ENCODE results near the gene ODAPH. TPM values are rescaled to one million over a fixed set of nuclear protein-coding genes. Genes with fewer than 3 reads are reported as not detected.

Gene ODAPH
- total and polyA plus RNA-seq, 2 of the 4 experiments (the other 2 are of a cell fraction), result not detected

- POLR2A ChIA-PET (ENCODE audit: unreplicated experiment), result no interaction called here
- dilution Hi-C loops (cut with HindIII; ENCODE audit: low sequenced_read_pairs, unreplicated experiment), result no loop called here
- no peak for ATAC-seq (ENCODE audit: low read depth)
These were observed 11.9 kb downstream of the ODAPH start for GRCh38 chr4:75567725-75568124.

More at GRCh38 chr4:75567725-75568124, 11.9 kb downstream of the ODAPH start:
- H2AK9ac ChIP-seq (replicated peaks; ENCODE audit: low read depth, low read length, poor library complexity), result no peak overlapping the region
- no peak overlapping the region for H2BK5ac ChIP-seq (ENCODE audit: low read depth, low read length, poor library complexity, severe bottlenecking)
- intact Hi-C loops (cut with micrococcal nuclease) (no loop called here), in situ Hi-C loops (cut with MboI; ENCODE audit: low sequenced_read_pairs) (no loop called here)
- H2BK20ac ChIP-seq (ENCODE audit: low read depth, low read length), result no peak overlapping the region
- CTCF ChIA-PET, result no interaction called here
- H4K91ac ChIP-seq (ENCODE audit: insufficient read depth, low read depth, low read length), result no peak overlapping the region
- H3K18ac ChIP-seq (ENCODE audit: low read depth, low read length), result no peak overlapping the region
- no TSS peak for BruUV-seq (replicated peaks)
- no peak overlapping the region for H3K56ac ChIP-seq (ENCODE audit: extremely low read depth, insufficient read depth, low read length)
- no peaks in the 10 kb centered on the region for H3K9me3 ChIP-seq (ENCODE audit: control insufficient read depth, insufficient read depth, low read length)
- H3K4me2 ChIP-seq (ENCODE audit: low read depth, low read length), result no peak overlapping the region
- TF ChIP-seq MAFK (IDR thresholded peaks at IDR 0.05; ENCODE audit: low read depth, low read length), result no peak
- H4K20me1 ChIP-seq (ENCODE audit: insufficient read depth, low read length), result no peaks in the 10 kb centered on the region
- H2BK120ac ChIP-seq (ENCODE audit: low read depth, low read length), result no peak overlapping the region
- H3K36me3 ChIP-seq (ENCODE audit: control insufficient read depth, insufficient read depth, low read length), result no peaks in the 10 kb centered on the region
- no peak overlapping the region for H3K4me3 ChIP-seq (ENCODE audit: insufficient read depth, low read depth, low read length)
- no peaks in the 10 kb centered on the region for H3K9me1 ChIP-seq (ENCODE audit: insufficient read depth, low read length)
- no peak overlapping the region for H3K4ac ChIP-seq (ENCODE audit: low read depth, low read length)
- no peak for DNase-seq
- no peak overlapping the region for H3K14ac ChIP-seq (replicated peaks; ENCODE audit: low read depth, low read length)
- no peaks in the 10 kb centered on the region for H3K79me1 ChIP-seq (ENCODE audit: low read depth in 1 of 2, low read length in 2 of 2)
- H3K9ac ChIP-seq (ENCODE audit: low read depth, low read length), result no peak overlapping the region
- H2AFZ ChIP-seq (replicated peaks; ENCODE audit: low read length, poor library complexity), result no peak overlapping the region
- H2BK15ac ChIP-seq (ENCODE audit: low read depth, low read length), result no peak overlapping the region
- no peak overlapping the region for H3K23ac ChIP-seq (ENCODE audit: low read depth, low read length)
- H4K5ac ChIP-seq (ENCODE audit: low read depth, low read length), result no peak overlapping the region
- no peak overlapping the region for H2AK5ac ChIP-seq (ENCODE audit: low read depth, low read length)
- H3K27me3 ChIP-seq (ENCODE audit: control insufficient read depth, insufficient read depth, low read length), result peaks cover 12% of the 10 kb centered on the region
- no peaks in the 10 kb centered on the region for H3K4me1 ChIP-seq (ENCODE audit: control insufficient read depth, insufficient read depth, low read length)
- no peak overlapping the region for H4K8ac ChIP-seq (ENCODE audit: low read depth in 2 of 2, low read length in 2 of 2)
- no peak overlapping the region for H3K27ac ChIP-seq (ENCODE audit: insufficient read depth, low read length)
- no CpG with 5 or more reads among the region's 2 CpGs for WGBS, 2 experiments (ENCODE audit: extremely low coverage in 2 of 2, insufficient read length in 1 of 2)
